ENCODE data around the gene DSE.
A peak's percentile ranks its signal among the peaks of the same experiment; 100 is the strongest.
"Not testable (repeated sequence)": the region's sequence is repeated elsewhere in the genome, so short reads cannot be mapped to it uniquely, and the experiment has no call there.

DSE gene

GRCh38 chr6:116370760-116371119, at the start of gene DSE:
DSE (plus strand) TSS chr6:116370947; CDS start chr6:116399251, 28,304 bp downstream.
- DNase-seq = peak; percentile 24 to 37

GRCh38 chr6:116321933-116322332, 48.8 kb upstream of the DSE start:
- DNase-seq = not testable (repeated sequence)

- DNase-seq = no peak
These were observed 46.9 kb upstream of the DSE start for GRCh38 chr6:116323863-116324262.

GRCh38 chr6:116325634-116326132, 45.1 kb upstream of the DSE start:
- not testable (repeated sequence) for DNase-seq

GRCh38 chr6:116326181-116326671, 44.5 kb upstream of the DSE start:
- DNase-seq = no peak

- no peak for DNase-seq
These were observed 43.8 kb upstream of the DSE start for GRCh38 chr6:116326996-116327395.

GRCh38 chr6:116327803-116328527, 42.8 kb upstream of the DSE start:
- no peak for DNase-seq

GRCh38 chr6:116328528-116328903, 42.2 kb upstream of the DSE start:
- DNase-seq = no peak

- no peak for DNase-seq
These were observed 41.6 kb upstream of the DSE start for GRCh38 chr6:116329156-116329555.

GRCh38 chr6:116330511-116330910, 40.2 kb upstream of the DSE start:
- DNase-seq = no peak

GRCh38 chr6:116332096-116332495, 38.7 kb upstream of the DSE start:
- no peak for DNase-seq

- not testable (repeated sequence) for DNase-seq
These were observed 35.9 kb upstream of the DSE start for GRCh38 chr6:116334638-116335409.

- no peak for DNase-seq
These were observed 35.0 kb upstream of the DSE start for GRCh38 chr6:116335612-116336215.

- DNase-seq = no peak
These were observed 31.8 kb upstream of the DSE start for GRCh38 chr6:116338943-116339342.

GRCh38 chr6:116340625-116341024, 30.1 kb upstream of the DSE start:
- not testable (repeated sequence) for DNase-seq

- DNase-seq = no peak
These were observed 21.5 kb upstream of the DSE start for GRCh38 chr6:116349216-116349615.

GRCh38 chr6:116351101-116351500, 19.6 kb upstream of the DSE start:
- DNase-seq = no peak

GRCh38 chr6:116352515-116353471, 18.0 kb upstream of the DSE start:
- DNase-seq = no peak

- no peak for DNase-seq
These were observed 16.5 kb upstream of the DSE start for GRCh38 chr6:116354236-116354635.

- DNase-seq = no peak
These were observed 15.0 kb upstream of the DSE start for GRCh38 chr6:116355796-116356195.

- DNase-seq = no peak
These were observed 11.6 kb upstream of the DSE start for GRCh38 chr6:116359131-116359530.

GRCh38 chr6:116359835-116360234, 10.9 kb upstream of the DSE start:
- no peak for DNase-seq

Measured in stimulated activated CD4-positive, alpha-beta T cell treated with anti-CD3 and anti-CD28 coated beads, Interleukin-2, amount 100 ng/mL, for 48 hours (primary cell).